Measurements from ENCODE around the gene HCLS1.
"Not testable (repeated sequence)": the region's sequence is repeated elsewhere in the genome, so short reads cannot be mapped to it uniquely, and the experiment has no call there.

The HCLS1 gene

DNA sequence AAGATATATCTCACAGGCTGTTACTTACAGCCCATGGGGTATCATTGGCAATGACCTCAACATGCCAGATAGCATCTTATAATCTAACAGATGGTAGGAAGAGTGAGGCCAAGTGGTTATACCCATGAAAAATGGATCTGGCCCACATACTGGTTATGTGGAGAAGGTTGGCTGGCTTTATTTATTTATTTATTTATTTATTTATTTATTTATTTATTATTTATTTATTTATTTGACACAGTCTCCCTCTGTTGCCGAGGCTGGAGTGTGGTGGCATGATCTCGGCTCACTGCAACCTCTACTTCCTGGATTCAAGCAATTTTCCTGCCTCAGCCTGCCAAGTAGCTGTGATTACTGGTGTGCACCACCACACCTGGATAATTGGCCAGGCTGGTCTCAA lies 55.9 kb downstream of the HCLS1 start:
- no peak for FAIRE-seq
- no peak for DNase-seq (ENCODE audit: insufficient read length, low spot score)
- TF ChIP-seq SPI1 (IDR thresholded peaks at IDR 0.05; ENCODE audit: low read depth, low read length) = no peak
- TF ChIP-seq POU2F2 (IDR thresholded peaks at IDR 0.05; ENCODE audit: low read depth, low read length) = no peak
- TF ChIP-seq POLR2AphosphoS5 (IDR thresholded peaks at IDR 0.05; ENCODE audit: low read depth, low read length) = no peak
- TF ChIP-seq TAF1 (IDR thresholded peaks at IDR 0.05; ENCODE audit: low read depth, low read length) = no peak
- TF ChIP-seq POLR2A (IDR thresholded peaks at IDR 0.05; ENCODE audit: low read depth, low read length) = no peak
- no peak for TF ChIP-seq PAX5 (IDR thresholded peaks at IDR 0.05; ENCODE audit: insufficient read depth, low read length, severe bottlenecking)

DNA sequence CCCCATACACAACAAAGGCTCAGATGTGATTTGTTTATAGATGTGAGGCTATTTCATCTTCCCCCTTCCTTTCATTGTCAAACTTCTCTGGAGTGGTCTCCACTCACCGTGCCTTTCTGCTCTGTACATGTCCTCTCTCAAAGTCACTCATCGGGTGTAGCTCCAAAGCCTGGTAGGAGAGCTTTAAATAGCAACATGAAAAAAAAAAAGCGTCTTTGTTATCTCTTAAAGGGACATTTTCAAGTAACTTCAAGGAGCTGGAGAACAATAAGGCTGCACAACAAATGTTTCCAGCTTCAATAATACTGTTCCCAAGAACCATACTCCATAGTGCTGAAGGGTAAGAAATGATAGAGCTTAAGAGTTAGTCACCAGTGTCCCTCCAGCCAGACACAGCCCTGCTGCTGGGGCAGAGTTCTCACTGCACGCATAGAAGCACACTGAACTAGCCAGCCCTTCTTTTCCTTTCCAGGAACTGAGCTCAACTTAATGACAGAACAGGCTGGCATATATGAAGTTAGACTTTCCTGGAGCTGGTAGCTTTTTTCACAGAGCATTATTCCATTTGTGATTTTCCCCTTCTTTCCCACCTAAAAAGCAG lies 59.4 kb downstream of the HCLS1 start:
- no peak for TF ChIP-seq SPI1 (IDR thresholded peaks at IDR 0.05; ENCODE audit: low read depth, low read length)
- TF ChIP-seq TAF1 (IDR thresholded peaks at IDR 0.05; ENCODE audit: low read depth, low read length) = no peak
- no peak for TF ChIP-seq POLR2A (IDR thresholded peaks at IDR 0.05; ENCODE audit: low read depth, low read length)
- TF ChIP-seq POLR2AphosphoS5 (IDR thresholded peaks at IDR 0.05; ENCODE audit: low read depth, low read length) = no peak
- no peak for TF ChIP-seq PAX5 (IDR thresholded peaks at IDR 0.05; ENCODE audit: insufficient read depth, low read length, severe bottlenecking)
- TF ChIP-seq POU2F2 (IDR thresholded peaks at IDR 0.05; ENCODE audit: low read depth, low read length) = no peak
- DNase-seq (ENCODE audit: insufficient read length, low spot score) = no peak
- FAIRE-seq = no peak

DNA sequence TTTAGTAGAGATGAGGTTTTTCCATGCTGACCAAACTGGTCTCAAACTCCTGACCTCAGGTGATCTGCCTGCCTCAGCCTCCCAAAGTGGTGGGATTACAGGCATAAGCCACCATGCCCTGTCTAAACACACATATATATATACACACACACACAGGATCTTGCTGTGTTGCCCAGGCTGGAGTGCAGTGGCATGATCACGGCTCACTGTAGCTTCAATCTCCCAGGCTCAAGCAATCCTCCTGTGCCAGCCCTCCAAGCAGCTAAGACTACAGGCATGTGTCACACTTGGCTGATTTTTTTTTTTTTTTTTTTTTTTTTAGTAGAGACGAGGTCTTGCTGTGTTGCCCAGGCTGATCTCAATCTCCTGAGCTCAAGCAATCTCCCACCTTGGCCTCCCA lies 60.8 kb downstream of the HCLS1 start:
- DNase-seq (ENCODE audit: insufficient read length, low spot score); FAIRE-seq: not testable (repeated sequence)

DNA sequence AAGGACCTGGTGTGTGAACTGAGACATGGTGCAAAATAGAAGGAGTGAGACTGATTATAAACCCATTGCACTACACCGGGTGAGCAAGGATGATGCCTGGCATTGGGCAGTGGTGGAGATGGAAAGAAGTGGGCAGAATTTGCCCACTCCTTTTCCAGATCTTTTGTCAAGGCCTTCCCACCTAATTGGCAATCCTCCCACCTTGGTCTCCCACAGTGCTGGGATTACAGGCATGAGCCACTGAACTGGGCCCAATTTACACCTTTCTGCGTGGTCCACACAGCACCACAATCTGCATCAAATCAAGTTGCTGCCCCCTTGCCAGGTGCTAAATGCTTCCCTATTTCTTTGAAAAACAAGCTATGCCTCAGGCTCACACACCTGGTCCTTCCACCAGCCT lies 62.1 kb downstream of the HCLS1 start:
- DNase-seq (ENCODE audit: insufficient read length, low spot score) (no peak), FAIRE-seq (no peak)
- TF ChIP-seq SPI1 (IDR thresholded peaks at IDR 0.05; ENCODE audit: low read depth, low read length) (no peak), TAF1 (IDR thresholded peaks at IDR 0.05; ENCODE audit: low read depth, low read length) (no peak), POLR2A (IDR thresholded peaks at IDR 0.05; ENCODE audit: low read depth, low read length) (no peak)

DNA sequence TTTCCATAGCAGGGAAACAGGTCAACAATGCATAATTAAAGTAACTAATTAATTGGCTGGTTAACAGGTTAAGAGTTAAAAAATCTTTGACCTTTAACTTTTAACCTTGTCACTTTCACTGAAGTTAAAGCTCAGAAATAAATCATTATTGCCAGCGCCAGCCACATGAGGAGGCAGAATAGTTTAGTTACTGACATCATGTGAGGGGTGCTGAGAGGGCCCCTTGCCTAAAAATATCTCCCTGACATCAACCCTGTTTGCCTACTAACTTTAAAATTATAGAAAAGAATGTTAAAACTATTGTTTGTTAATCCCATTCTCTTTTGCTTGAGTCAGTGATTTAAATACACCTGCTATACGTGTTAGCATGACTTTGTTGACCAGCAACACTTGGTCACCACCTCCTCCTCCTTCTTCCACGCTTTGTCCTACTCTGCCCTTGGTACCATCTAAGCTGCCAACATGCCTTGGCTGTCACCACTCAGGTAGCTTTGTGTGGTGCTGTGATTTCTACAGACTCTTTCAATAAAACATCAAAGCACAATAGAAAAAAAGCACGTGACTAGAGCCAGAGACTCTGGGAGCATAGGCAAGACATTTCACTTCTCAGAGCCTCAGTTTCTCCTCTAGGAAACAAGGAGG lies 64.8 kb downstream of the HCLS1 start:
- no peak for DNase-seq (ENCODE audit: insufficient read length, low spot score)
- TF ChIP-seq TAF1 (IDR thresholded peaks at IDR 0.05; ENCODE audit: low read depth, low read length) (no peak), POLR2AphosphoS5 (IDR thresholded peaks at IDR 0.05; ENCODE audit: low read depth, low read length) (no peak), SPI1 (IDR thresholded peaks at IDR 0.05; ENCODE audit: low read depth, low read length) (no peak), POU2F2 (IDR thresholded peaks at IDR 0.05; ENCODE audit: low read depth, low read length) (no peak), PAX5 (IDR thresholded peaks at IDR 0.05; ENCODE audit: insufficient read depth, low read length, severe bottlenecking) (no peak), POLR2A (IDR thresholded peaks at IDR 0.05; ENCODE audit: low read depth, low read length) (no peak)
- FAIRE-seq = no peak

DNA sequence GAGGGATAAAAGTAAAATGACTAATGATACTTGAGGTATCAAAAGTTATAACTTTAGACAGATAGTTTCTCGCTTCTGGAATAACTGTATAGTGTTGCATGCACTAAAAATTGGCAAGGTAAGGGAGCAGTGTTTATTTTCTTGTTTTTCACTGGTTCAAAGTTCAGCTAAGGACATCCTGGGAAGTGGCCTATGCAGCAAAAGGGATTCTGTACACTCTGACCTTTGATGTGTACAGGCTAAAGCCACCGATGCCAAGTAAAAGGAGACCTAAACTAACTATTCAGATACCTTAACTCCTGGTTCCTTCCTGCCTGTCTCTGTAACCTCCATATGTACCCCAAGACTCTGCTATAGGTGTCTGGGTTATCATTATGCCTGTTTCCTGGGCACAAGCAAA lies 65.9 kb downstream of the HCLS1 start:
- DNase-seq (ENCODE audit: insufficient read length, low spot score) (no peak), FAIRE-seq (no peak)
- TF ChIP-seq PAX5 (IDR thresholded peaks at IDR 0.05; ENCODE audit: insufficient read depth, low read length, severe bottlenecking) (no peak), POU2F2 (IDR thresholded peaks at IDR 0.05; ENCODE audit: low read depth, low read length) (no peak), SPI1 (IDR thresholded peaks at IDR 0.05; ENCODE audit: low read depth, low read length) (no peak), POLR2A (IDR thresholded peaks at IDR 0.05; ENCODE audit: low read depth, low read length) (no peak), POLR2AphosphoS5 (IDR thresholded peaks at IDR 0.05; ENCODE audit: low read depth, low read length) (no peak), TAF1 (IDR thresholded peaks at IDR 0.05; ENCODE audit: low read depth, low read length) (no peak)

DNA sequence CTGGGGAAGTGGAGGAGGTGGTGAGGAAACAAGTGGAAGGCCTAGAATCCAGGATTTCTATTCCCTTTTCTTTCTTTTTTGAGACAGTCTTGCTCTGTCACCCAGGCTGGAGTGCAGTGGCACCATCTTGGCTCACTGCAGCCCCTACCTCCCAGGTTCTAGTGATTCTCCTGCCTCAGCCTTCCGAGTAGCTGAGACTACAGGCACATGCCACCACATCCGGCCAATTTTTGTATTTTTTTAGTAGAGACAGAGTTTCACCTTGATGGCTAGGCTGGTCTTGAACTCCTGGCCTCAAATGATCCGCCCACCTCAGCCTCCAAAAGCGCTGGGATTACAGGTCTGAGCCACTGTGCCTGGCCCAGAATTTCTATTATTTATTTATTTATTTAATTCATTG lies 66.9 kb downstream of the HCLS1 start:
- not testable (repeated sequence) for DNase-seq (ENCODE audit: insufficient read length, low spot score); FAIRE-seq

DNA sequence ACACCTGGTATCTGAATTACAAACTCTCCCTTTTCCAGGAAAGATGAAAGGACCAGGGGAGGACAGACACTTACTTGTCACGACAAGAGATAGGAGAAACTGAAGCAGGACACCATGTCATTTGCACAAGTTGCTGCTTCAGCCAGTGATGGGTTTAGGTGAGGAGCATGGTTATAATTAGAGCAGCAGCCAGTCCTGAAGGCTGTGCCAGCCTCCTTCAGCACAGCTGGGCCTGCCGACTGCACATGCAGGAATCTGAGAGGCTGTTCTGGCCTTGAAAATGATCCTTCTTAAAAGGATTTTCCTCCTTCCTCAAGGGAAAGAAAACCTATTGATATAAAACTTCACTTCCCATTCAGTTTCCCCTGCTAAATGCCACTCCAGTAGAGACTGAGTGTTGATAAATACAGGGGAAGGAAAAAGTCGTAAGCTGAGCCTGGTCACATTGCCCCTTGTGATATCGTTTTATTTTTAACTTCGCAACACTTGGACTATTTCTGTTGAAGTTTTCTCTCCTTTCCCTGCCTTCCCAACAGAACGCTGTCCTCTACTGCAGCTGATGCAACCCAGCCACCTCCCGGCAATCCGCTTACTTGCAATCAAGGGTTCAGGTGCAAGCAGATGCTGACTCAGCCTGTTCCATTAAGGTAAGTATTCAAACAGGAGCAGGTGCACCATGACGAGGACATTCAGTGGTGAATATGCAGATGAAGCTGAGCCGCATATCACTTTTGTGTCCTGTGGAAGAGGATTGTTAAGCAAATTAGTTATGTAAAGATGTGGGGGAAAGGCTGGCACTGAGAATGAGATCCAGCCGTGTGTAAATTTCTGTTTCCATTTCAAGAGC lies 67.6 kb downstream of the HCLS1 start, which contains the start of gene FBXO40:
Gene FBXO40, plus strand, starts transcription at position 524 of the 847 bp plus-strand sequence. CDS start 27,197 bp downstream, outside the sequence.
- TF ChIP-seq SPI1 (IDR thresholded peaks at IDR 0.05; ENCODE audit: low read depth, low read length) (no peak), POLR2A (IDR thresholded peaks at IDR 0.05; ENCODE audit: low read depth, low read length) (no peak), POU2F2 (IDR thresholded peaks at IDR 0.05; ENCODE audit: low read depth, low read length) (no peak), TAF1 (IDR thresholded peaks at IDR 0.05; ENCODE audit: low read depth, low read length) (no peak), PAX5 (IDR thresholded peaks at IDR 0.05; ENCODE audit: insufficient read depth, low read length, severe bottlenecking) (no peak), POLR2AphosphoS5 (IDR thresholded peaks at IDR 0.05; ENCODE audit: low read depth, low read length) (no peak)
- FAIRE-seq (peak; percentile 70), DNase-seq (ENCODE audit: insufficient read length, low spot score) (no peak)

DNA sequence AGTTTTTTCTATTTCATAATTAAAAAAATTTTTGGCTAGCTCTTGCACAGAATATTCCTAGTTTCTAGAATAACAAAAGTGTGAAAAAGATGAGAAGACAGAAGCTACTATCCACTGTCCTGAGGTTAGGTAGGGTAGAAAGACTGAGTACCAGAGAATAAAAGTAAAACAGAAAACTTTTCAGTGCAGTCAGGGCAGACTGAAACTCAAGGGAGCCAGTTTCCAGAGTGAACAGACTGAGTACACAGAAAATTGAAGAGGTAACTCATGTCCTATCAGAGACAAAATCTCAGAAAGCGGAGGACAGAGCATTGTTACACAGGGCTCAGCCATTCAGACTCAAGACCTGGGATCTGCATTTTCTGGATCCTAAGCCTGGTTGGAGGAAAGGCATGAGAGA lies 76.3 kb downstream of the HCLS1 start:
- TF ChIP-seq POLR2A (IDR thresholded peaks at IDR 0.05; ENCODE audit: low read depth, low read length) (no peak), TAF1 (IDR thresholded peaks at IDR 0.05; ENCODE audit: low read depth, low read length) (no peak), PAX5 (IDR thresholded peaks at IDR 0.05; ENCODE audit: insufficient read depth, low read length, severe bottlenecking) (no peak), SPI1 (IDR thresholded peaks at IDR 0.05; ENCODE audit: low read depth, low read length) (no peak), POU2F2 (IDR thresholded peaks at IDR 0.05; ENCODE audit: low read depth, low read length) (no peak), POLR2AphosphoS5 (IDR thresholded peaks at IDR 0.05; ENCODE audit: low read depth, low read length) (no peak)
- no peak for DNase-seq (ENCODE audit: insufficient read length, low spot score)
- no peak for FAIRE-seq

DNA sequence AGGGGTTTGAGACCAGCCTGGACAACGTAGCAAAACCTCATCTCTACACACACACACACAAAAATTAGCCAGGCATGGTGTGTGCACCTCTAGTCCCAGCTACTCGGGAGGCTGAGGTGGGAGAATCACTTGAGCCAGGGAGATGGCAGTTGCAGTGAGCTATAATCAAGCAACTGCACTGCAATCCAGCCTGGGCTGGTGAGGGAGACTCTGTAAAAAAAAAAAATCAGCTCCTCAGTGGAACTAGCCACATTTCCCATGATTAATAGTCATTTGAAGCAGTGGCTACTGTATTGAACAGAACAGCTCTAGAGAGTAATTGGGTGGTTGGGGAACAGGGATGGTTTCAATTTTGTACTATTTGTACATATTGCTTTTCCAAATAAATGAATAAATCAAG lies 79.0 kb downstream of the HCLS1 start:
- FAIRE-seq (no peak), DNase-seq (ENCODE audit: insufficient read length, low spot score) (no peak)
- TF ChIP-seq POLR2A (IDR thresholded peaks at IDR 0.05; ENCODE audit: low read depth, low read length) (no peak), PAX5 (IDR thresholded peaks at IDR 0.05; ENCODE audit: insufficient read depth, low read length, severe bottlenecking) (no peak), POU2F2 (IDR thresholded peaks at IDR 0.05; ENCODE audit: low read depth, low read length) (no peak), POLR2AphosphoS5 (IDR thresholded peaks at IDR 0.05; ENCODE audit: low read depth, low read length) (no peak), SPI1 (IDR thresholded peaks at IDR 0.05; ENCODE audit: low read depth, low read length) (no peak)

Measured in GM12891 (cell line).